ENCODE results near the gene LRRK2.
"Not testable (repeated sequence)": the region's sequence is repeated elsewhere in the genome, so short reads cannot be mapped to it uniquely, and the experiment has no call there.

LRRK2 gene

GRCh38 chr12:40248585-40249297 is 23.9 kb downstream of the LRRK2 start:
- DNase-seq (ENCODE audit: low read depth) = no peak

GRCh38 chr12:40250652-40251051 is 25.9 kb downstream of the LRRK2 start:
- DNase-seq (ENCODE audit: low read depth) = not testable (repeated sequence)

DNA sequence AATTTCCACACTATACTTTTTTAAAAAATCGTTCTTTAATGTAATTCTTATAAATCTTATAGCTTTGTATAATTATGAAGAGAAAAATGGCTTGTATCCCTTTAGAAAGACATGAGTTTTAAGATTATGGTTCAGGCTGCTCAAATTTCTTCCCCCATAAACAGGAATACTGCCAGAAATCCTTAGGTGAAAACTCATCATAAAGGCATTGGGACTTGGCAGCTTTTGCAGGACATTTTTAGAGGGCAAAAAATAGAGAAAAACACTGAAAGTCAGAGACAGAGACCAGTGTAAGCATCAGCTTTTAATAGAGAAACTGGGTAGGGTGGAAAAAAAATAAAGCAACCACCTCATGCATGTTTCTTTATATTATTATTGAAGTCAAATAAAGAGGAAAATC is 29.1 kb downstream of the LRRK2 start:
- DNase-seq (ENCODE audit: low read depth) = peak; percentile 18

- no peak for DNase-seq (ENCODE audit: low read depth)
Observed at GRCh38 chr12:40254455-40255085, 29.8 kb downstream of the LRRK2 start.

GRCh38 chr12:40258371-40258770 is 33.6 kb downstream of the LRRK2 start:
- DNase-seq (ENCODE audit: low read depth) = no peak

DNA sequence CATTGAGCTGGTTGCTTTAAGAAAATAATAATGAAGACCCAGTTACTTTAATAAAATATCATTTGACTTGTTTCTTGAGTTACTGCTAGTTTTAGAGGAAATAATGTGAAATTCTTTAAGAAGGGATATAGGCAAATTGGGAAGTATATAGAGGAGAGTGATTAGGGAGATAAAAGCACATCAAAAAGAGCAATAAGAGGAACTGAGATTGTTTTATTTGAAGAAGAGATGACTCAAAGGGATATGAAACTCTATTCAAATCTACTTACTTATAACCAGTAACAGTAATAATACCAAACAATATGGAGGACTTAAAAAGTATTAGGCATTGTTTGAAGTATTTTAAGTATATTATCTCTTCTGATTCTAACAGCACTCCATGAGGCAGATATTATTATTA is 37.1 kb downstream of the LRRK2 start:
- DNase-seq (ENCODE audit: low read depth) = no peak

DNA sequence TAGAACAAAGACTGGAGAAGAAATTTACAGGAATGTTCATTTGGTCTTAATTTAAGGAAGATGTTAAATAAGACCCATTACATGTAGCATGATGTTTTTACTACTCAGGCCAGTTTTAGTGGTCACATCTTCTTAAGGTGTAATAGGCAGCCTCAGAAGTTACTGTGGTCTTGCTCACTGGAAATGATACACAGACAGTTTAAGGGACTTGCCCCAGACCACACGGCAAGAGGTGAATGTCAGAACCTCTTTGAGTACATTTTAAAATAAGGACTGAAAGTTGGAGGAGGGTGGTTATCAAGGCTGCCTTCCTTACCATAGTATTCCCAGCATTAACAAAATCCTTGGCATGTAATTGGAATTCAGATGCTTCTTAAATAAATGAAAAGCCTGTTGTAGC is 37.9 kb downstream of the LRRK2 start:
- DNase-seq (ENCODE audit: low read depth) = no peak

DNA sequence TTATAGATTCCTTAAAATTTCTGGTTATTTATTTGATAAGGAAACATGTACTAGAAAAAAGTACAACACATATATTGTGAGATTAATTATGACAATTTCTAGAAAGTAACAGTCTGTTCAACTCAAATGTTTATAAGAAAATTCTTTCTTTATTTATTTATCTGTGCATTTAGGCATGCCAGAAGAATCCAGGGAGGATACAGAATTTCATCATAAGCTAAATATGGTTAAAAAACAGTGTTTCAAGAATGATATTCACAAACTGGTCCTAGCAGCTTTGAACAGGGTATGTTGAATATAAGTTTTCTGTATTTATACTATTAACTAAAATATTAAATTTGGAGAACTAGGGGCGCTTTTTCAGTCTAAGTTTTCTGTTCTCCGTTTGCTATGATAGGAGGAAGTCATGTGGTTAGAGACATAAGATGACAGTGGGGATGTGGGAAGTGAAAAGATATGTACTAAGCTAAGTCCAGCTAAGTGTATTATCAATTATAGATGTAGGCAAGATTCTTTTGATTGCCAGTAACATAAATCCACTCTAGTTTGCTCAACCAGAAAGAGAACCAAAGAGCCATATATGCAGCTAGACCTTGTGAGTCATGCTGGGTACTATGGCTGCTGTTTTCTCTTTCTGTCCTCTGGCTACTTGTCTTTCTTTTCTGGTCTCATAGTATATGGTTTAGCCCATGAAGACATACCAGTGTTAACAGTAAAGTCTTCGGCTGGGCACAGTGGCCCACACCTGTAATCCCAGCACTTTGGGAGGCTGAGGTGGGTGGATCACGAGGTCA is 39.0 kb downstream of the LRRK2 start:
- DNase-seq (ENCODE audit: low read depth) = no peak

DNA sequence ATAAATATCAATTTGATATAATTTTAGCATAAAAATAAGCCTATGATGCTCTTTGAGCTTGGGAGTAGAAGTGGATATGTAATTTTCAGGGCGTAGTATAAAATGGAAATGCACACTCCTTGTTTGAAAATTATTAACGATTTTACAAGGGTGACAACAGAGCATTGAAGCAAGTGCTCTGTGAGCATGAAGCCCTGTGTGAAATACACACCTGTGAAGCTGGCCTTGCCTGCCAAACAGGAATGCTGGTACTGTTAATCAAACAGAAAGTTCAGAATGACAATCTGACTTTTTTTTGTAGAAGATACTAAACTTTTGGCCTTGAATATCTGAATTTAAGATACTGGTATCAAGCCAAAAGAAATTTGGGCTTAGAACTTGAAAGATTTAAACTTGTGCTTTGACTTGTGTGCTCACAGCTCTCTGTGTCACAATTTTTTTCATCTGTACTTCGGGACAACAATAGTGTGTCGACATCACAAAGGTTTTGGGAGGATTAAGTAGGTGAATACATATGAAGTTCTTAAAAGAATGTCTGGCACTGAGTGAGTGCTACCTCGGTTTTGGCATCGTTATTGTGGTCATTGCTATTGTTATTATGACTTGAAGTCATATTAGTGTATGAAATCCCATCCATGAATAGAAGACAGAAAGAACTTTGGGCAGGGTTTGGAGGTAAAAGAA is 47.3 kb downstream of the LRRK2 start:
- no peak for DNase-seq (ENCODE audit: low read depth)

- no peak for DNase-seq (ENCODE audit: low read depth)
Observed at GRCh38 chr12:40281791-40282364, 57.1 kb downstream of the LRRK2 start.

- DNase-seq (ENCODE audit: low read depth) = no peak
Observed at GRCh38 chr12:40286583-40286982, 61.8 kb downstream of the LRRK2 start.

DNA sequence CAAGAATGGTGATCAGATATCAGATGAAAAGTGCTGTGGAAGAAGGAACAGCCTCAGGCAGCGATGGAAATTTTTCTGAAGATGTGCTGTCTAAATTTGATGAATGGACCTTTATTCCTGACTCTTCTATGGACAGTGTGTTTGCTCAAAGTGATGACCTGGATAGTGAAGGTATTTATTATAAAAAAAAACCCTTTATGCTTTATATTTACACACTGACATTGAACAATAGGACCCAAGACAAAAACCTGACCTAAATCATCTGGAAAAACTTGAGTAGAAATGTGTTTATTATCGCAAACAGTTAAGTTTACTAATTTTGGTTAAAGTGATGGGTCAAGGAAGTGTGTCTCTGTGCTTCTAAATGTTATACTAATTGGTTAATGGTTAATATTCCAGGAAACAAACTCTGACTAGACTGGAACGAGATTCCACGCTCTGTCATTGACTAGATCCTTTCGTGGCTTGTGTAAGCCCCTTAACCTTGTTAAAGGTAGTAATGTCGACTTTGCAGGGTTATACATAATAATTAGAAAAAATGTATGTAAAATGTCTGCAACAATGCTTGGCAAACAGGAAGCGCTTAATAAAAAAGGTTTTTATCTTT is 62.7 kb downstream of the LRRK2 start:
- DNase-seq (ENCODE audit: low read depth) = no peak

DNA sequence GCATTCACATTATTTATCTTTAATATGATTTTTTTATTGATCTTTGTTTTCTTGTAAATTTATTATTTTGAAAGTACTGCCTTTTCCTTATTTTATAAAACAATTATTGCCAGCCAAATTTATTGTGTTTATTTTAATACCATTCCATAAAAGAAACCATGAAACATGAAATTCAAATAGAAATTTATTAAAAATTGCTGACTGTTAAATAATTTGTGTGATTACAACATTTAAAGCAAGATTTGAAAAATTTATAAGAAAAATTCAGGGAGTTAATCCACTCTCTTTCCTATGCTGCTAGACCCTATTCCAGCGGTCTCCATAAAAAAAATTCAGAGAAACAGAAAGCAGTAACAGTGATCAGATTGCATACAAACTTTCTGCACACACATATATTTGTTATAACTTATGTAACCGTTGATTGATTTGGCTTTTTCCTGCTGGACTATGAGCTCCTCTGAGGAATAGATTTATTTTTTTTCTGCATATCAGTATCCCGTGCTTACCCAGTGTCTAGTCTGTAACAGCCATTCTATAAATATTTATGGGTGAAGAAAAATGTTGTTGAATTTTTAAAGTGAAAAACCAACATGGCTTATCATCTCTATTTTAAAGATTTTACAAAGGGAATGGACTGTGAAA is 68.1 kb downstream of the LRRK2 start:
- no peak for DNase-seq (ENCODE audit: low read depth)

DNA sequence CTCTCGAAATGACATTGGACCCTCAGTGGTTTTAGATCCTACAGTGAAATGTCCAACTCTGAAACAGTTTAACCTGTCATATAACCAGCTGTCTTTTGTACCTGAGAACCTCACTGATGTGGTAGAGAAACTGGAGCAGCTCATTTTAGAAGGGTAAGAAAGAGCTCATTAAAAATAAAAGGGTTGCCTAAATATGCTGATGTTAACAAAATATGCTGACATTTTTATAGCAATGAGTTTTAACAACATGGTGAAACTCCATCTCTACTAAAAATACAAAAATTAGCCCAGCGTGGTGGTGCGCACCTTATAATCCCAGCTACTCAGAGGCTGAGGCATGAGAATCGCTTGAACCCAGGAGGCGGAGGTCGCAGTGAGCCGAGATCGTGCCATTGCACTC is 73.5 kb downstream of the LRRK2 start:
- DNase-seq (ENCODE audit: low read depth) = no peak

DNA sequence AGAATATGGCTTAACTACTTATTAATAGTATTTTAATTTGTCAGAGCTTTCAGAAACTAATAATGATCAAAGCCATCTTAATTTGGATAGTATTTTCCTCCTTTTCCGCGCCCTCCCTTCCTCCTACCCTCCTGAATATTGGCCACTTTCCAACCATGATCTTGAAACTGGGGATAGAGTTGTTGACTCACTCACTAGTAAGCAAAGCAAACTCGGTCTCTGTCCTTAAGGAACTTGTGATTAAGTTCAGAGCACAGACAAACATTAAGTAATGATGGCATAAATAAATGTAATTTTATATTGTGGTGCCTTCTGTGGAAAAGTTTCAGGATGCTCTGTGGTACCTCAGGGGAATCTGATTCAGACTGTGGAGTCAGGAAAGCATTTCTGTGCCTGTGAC is 75.7 kb downstream of the LRRK2 start:
- DNase-seq (ENCODE audit: low read depth) = peak; percentile 1

- no peak for DNase-seq (ENCODE audit: low read depth)
Observed at GRCh38 chr12:40309001-40309400, 84.2 kb downstream of the LRRK2 start.

GRCh38 chr12:40310211-40310610 is 85.4 kb downstream of the LRRK2 start:
- DNase-seq (ENCODE audit: low read depth) = no peak

- DNase-seq (ENCODE audit: low read depth) = no peak
Observed at GRCh38 chr12:40312196-40312595, 87.4 kb downstream of the LRRK2 start.

GRCh38 chr12:40312982-40313576 is 88.3 kb downstream of the LRRK2 start:
- no peak for DNase-seq (ENCODE audit: low read depth)

DNA sequence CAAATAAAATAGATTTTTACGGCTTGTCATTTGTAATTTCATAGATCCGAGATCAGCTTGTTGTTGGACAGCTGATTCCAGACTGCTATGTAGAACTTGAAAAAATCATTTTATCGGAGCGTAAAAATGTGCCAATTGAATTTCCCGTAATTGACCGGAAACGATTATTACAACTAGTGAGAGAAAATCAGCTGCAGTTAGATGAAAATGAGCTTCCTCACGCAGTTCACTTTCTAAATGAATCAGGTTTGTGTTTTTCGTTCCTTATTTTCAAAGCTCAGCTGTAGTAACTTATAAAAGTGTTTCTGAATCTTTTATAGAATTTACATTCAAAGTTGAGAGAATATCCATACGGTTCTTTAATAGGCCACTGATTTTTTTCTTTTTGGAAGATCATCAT is 89.1 kb downstream of the LRRK2 start:
- DNase-seq (ENCODE audit: low read depth) = no peak

GRCh38 chr12:40314927-40315326 is 90.1 kb downstream of the LRRK2 start:
- DNase-seq (ENCODE audit: low read depth) = no peak

All from GM04504 (cell line).